Right lung (tissue), 5 donors: Measurements from ENCODE around the gene DOC2A. TPM values are rescaled to one million over a fixed set of nuclear protein-coding genes. Genes with fewer than 3 reads are reported as not detected.
"Not testable (repeated sequence)": the region's sequence is repeated elsewhere in the genome, so short reads cannot be mapped to it uniquely, and the experiment has no call there.

ENCODE experiments used
- DNase-seq, 2 donors: peaks; one replicate each; pipeline ENCODE4 v3.0.0-alpha.2; 2013
- polyA plus RNA-seq, 5 donors: library from polyadenylated mRNA; unstranded; fragments of 120-200 nt; gene quantifications; one replicate each; pipeline versions ENCODE4 v1.2.1 to v1.2.3, GENCODE V29; 2013; ENCODE audit warnings: inconsistent platforms in 1 of 5, low replicate concordance in 1 of 5; ENCODE audit not compliant: insufficient read length in 5 of 5, insufficient read depth in 1 of 5

The DOC2A gene
- polyA plus RNA-seq, 5 donors: 1.4 to 5.3 (median 3.8) TPM

DNA sequence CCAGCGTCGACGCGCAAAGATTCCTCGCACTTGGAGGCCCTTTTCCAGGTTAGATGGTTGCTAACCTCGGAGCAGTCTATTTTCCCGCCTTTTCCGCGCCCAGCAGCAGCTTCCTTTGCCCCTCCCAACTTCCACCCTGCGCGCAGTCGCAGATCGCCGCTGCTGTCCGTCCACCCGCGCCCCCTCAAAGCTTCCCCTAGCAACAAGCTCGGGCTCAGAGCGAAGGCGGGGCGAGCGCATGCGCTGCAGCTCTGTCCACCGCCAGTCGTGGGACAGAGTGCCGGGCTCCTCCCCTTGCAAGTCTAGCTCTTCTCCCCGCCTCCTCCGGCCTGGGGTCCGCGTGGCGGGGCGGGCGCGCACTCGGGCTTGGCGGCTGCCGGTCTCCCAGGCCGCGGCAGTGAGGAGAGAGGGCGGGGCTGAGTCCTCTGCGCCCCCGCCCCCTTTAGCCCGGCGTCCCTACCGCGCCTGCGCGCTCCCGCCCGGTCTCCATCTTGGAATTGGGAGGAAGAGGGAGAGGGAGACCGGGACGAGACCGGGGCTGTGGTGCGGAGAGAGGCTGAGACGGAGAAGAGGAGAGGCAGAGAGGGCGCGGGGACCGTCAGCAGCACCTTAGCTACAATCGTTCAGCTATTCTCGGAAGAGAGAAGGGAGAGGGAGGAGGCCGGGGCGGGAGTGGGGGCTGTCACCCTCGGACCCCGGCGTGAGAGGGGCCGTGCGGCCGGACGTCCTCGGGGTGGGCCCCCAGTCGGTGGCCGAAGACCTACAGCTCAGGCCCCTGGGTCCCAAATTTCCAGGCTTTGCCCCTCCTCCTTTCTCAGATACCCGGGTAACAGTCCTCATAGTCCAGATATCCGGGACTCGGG is 37.2 kb downstream of the DOC2A start, which contains the start of gene TAOK2:
Gene TAOK2, plus strand, starts transcription at position 485 of the 863 bp plus-strand sequence. CDS start 3,905 bp downstream, outside the sequence.
- DNase-seq: peak; percentile 99

DNA sequence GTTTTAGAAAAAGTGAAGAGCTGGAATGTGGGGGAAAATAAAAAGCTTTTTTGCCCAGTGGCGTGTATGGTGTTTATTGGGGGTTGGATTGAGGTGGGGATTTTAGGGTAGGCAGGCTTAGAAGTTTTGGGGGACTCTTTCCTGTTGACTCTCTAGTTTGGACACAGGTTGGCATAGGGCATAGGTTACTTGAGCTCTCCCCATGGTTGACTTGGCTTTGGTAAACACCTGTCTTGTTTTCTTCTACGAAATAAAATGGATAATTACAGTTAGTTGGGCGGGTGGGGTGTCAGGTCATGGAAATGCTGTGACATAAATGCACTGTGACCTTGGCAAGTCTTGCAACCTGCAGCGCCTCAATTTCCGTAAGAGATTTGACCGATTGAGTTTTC is 37.8 kb downstream of the DOC2A start:
- no peak for DNase-seq

DNA sequence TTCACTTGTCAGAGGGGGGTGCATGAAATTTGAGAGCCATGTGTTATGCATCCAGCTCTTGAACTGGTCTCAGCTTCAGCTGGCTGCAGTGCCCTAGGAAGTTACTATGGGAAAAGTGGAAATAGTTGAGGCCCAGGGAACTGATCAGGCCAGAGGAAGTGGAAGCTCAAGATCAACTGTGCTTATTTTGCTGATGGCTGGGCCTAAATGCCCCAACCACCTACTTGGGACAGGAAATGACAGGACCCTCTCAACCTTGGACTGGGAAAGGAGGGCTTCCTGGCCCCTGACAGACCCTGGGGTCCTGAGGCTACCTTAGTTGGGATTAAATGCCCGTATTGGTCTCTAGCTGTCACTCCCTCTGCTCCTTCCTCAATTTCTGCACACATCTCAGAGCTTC is 38.3 kb downstream of the DOC2A start:
- DNase-seq: no peak

DNA sequence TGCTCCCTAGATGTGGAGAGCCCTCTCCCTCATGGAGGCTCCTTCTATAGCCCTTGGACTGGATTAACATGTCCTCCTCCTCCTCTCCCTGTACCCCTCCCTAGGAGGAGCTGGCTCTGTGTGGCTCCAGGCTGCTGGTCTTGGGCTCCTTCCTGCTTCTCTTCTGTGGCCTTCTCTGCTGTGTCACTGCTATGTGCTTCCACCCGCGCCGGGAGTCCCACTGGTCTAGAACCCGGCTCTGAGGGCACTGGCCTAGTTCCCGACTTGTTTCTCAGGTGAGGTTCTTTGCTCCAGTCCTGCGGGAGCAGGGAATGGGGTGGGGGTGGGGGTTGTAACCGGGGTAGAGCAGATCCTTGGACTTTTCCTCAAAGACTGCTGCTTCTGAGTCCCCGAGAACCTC is 39.5 kb downstream of the DOC2A start:
- no peak for DNase-seq

GRCh38 chr16:29968205-29968604 is 42.6 kb downstream of the DOC2A start:
- DNase-seq: no peak

- no peak for DNase-seq
Observed at GRCh38 chr16:29963021-29963743, 47.6 kb downstream of the DOC2A start.

DNA sequence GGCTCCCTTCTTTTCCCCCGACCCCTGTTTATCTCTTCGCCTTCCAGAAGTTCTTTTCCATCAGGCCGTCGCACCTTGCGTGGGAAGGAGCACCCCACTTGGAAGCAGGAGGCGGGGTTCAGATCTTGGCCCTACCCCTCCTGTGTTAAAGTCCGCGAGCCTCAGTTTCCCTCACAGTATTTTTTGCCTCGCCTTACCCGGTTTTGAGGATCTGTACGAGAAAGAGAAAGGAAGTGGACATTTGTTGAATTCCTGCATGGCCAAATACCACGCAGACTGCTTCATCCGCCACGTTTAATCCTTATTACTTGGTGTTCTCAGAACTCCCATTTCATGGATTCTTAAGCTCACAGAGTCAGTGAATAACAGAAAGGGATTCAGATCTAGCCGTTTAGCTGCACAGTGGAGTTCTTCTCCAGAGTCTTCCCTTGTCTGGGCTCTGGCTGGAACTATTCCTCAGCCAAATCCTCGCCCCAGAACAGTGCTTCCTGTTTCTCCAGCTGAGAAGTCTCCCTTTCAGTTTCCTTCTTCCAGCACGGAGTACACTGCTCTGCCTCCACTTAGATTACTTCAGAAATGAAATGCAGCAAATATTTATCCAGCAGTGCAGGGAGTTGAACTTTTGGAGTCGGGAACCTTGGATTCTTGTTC is 48.4 kb downstream of the DOC2A start:
- peak; percentile 51 to 63 for DNase-seq

GRCh38 chr16:29961479-29962343 is 49.1 kb downstream of the DOC2A start, which contains the start of gene TMEM219:
TMEM219 (plus strand) TSS chr16:29962079; CDS start chr16:29963144, 1,065 bp downstream.
- DNase-seq: peak; percentile 95 to 96

GRCh38 chr16:29961127-29961478 is 49.7 kb downstream of the DOC2A start:
- no peak for DNase-seq

GRCh38 chr16:29959821-29960220 is 51.0 kb downstream of the DOC2A start:
- DNase-seq: not testable (repeated sequence)

- no peak for DNase-seq
Observed at GRCh38 chr16:29959293-29959692, 51.5 kb downstream of the DOC2A start.

DNA sequence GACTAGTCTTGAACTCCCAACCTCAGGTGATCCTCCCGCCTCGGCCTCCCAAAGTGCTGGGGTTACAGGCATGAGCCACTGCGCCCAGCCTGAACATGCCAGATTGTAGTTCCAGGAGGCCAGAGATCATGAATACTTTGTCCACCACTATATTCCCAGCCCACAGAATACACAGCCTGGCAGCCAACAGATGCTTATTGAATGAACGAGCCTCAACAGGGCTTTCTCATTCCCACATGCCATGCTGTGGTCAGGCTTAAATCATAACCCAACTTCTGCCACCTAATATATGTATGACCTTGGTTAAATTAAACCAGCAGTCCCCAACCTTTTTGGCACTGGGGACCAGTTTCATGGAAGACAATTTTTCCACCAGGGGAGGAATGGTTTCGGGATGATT is 52.1 kb downstream of the DOC2A start:
- DNase-seq: no peak

Other genes starting within 250 kb of the DOC2A start
- under 1 TPM in 4 of 5 donors, not detected in 1; 0.04 to 0.18 (median 0.12) TPM for gene ZG16, start 232.8 kb downstream of the DOC2A start, polyA plus RNA-seq
- gene KIF22, start 220.3 kb downstream of the DOC2A start, polyA plus RNA-seq: 10 to 100 TPM; 51.0 to 84.4 (median 73.4) TPM
- 100 to 1,000 TPM; 231 to 333 (median 262) TPM for gene MAZ, start 204.5 kb downstream of the DOC2A start, polyA plus RNA-seq
- 10 to 100 TPM; 10.4 to 16.1 (median 12.8) TPM for gene PRRT2, start 198.8 kb downstream of the DOC2A start, polyA plus RNA-seq
- 10 to 100 TPM; 26.4 to 46.3 (median 31.3) TPM for gene PAGR1, start 194.9 kb downstream of the DOC2A start, polyA plus RNA-seq
- 10 to 100 TPM in 4 of 5 donors, 1 to 10 TPM in 1; 9.6 to 23.1 (median 14.0) TPM for gene MVP, start 190.6 kb downstream of the DOC2A start, polyA plus RNA-seq
- gene CDIPT, start 147.8 kb downstream of the DOC2A start, polyA plus RNA-seq: 10 to 100 TPM; 62.4 to 94.6 (median 84.3) TPM
- gene SEZ6L2, start 111.5 kb downstream of the DOC2A start, polyA plus RNA-seq: 1 to 10 TPM; 4.1 to 7.8 (median 5.2) TPM
- under 1 TPM; 0.41 to 0.94 (median 0.63) TPM for gene ASPHD1, start 110.5 kb downstream of the DOC2A start, polyA plus RNA-seq
- gene KCTD13, start 84.8 kb downstream of the DOC2A start, polyA plus RNA-seq: 10 to 100 TPM; 13.8 to 22.9 (median 21.4) TPM
- 100 to 1,000 TPM in 4 of 5 donors, 10 to 100 TPM in 1; 94.6 to 126 (median 108) TPM for gene TMEM219, start 48.9 kb downstream of the DOC2A start, polyA plus RNA-seq
- 10 to 100 TPM; 42.8 to 66.2 (median 54.0) TPM for gene TAOK2, start 37.2 kb downstream of the DOC2A start, polyA plus RNA-seq
- gene HIRIP3, start 15.4 kb downstream of the DOC2A start, polyA plus RNA-seq: 10 to 100 TPM; 16.8 to 22.5 (median 19.8) TPM
- 10 to 100 TPM; 45.5 to 70.9 (median 48.1) TPM for gene INO80E, start 14.8 kb downstream of the DOC2A start, polyA plus RNA-seq
- gene C16orf92, start 12.2 kb upstream of the DOC2A start, polyA plus RNA-seq: not detected
- under 1 TPM; 0.66 to 0.97 (median 0.79) TPM for gene TLCD3B, start 20.2 kb upstream of the DOC2A start, polyA plus RNA-seq
- 100 to 1,000 TPM; 251 to 539 (median 362) TPM for gene ALDOA, start 54.7 kb upstream of the DOC2A start, polyA plus RNA-seq
- 10 to 100 TPM; 60.9 to 90.8 (median 68.7) TPM for gene PPP4C, start 65.0 kb upstream of the DOC2A start, polyA plus RNA-seq
- gene TBX6, start 80.9 kb upstream of the DOC2A start, polyA plus RNA-seq: 1 to 10 TPM in 4 of 5 donors, under 1 TPM in 1; 0.85 to 2.0 (median 1.3) TPM
- gene YPEL3, start 85.2 kb upstream of the DOC2A start, polyA plus RNA-seq: 10 to 100 TPM; 49.0 to 73.2 (median 55.0) TPM
- gene GDPD3, start 102.5 kb upstream of the DOC2A start, polyA plus RNA-seq: 10 to 100 TPM; 11.0 to 18.4 (median 15.6) TPM
- gene MAPK3, start 112.2 kb upstream of the DOC2A start, polyA plus RNA-seq: 100 to 1,000 TPM in 4 of 5 donors, 10 to 100 TPM in 1; 98.2 to 120 (median 114) TPM
- gene CORO1A, start 172.6 kb upstream of the DOC2A start, polyA plus RNA-seq: 10 to 100 TPM; 14.0 to 27.0 (median 17.9) TPM
- gene BOLA2B, start 182.6 kb upstream of the DOC2A start, polyA plus RNA-seq: 10 to 100 TPM; 13.1 to 37.9 (median 20.1) TPM
- 10 to 100 TPM; 12.7 to 28.5 (median 21.3) TPM for gene SLX1A, start 182.8 kb upstream of the DOC2A start, polyA plus RNA-seq
- gene SULT1A3, start 188.2 kb upstream of the DOC2A start, polyA plus RNA-seq: 10 to 100 TPM in 4 of 5 donors, 1 to 10 TPM in 1; 7.7 to 14.7 (median 10.4) TPM
- gene NPIPB13, start 237.5 kb upstream of the DOC2A start, polyA plus RNA-seq: 10 to 100 TPM; 13.8 to 29.2 (median 21.1) TPM